ENCODE results near the gene CEP164. TPM values are rescaled to one million over a fixed set of nuclear protein-coding genes. Genes with fewer than 3 reads are reported as not detected.

Gene CEP164
- total RNA-seq, 1 donor from 2014 or later, result 4.7 TPM

GRCh38 chr11:117426941-117427340 is 99.3 kb downstream of the CEP164 start:
- intact Hi-C loops (cut with DNase I), result loop anchor here (1.0 to 10.0 kb wide), 3 partner anchors 390 to 628 kb away; no protein-coding TSS in a partner anchor
- DNase-seq (ENCODE audit: missing footprints), result no peak
- ATAC-seq, result no peak

DNA sequence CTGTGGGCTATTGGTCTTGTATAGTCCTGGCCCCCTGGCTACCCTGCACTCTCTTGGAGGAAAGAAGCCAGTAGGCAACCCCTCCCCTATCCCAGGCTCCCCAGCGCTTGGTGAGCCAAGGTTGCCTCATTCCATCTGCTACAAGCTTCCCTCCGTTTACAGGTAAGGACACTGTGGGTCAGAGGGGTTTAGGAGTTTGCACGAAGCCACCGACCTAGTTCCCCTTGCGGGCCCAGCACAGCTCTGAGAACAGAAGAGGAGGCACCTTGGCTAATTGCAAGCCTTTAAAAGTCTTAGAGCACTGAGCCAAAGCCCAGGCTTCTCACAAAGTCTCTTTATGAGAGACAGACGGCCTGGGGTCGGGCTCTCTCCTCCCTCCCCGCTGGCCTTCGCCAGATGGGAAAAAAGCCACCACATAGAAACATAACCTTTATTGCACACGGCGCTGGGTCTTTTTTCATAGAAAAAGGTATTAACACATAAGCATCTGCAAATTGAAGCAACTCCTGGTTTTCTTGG is 99.8 kb downstream of the CEP164 start:
- no peak for DNase-seq (ENCODE audit: missing footprints)
- ATAC-seq, result no peak
- intact Hi-C loops (cut with DNase I), result loop anchor here (10.0 kb wide), 2 partner anchors 517 to 627 kb away; no protein-coding TSS in a partner anchor

GRCh38 chr11:117428186-117428855 is 100.7 kb downstream of the CEP164 start:
- intact Hi-C loops (cut with DNase I), result loop anchor here (10.0 kb wide), 2 partner anchors 516 to 626 kb away; no protein-coding TSS in a partner anchor
- DNase-seq (ENCODE audit: missing footprints) (no peak), ATAC-seq (no peak)

GRCh38 chr11:117428856-117429229 is 101.2 kb downstream of the CEP164 start:
- ATAC-seq, result no peak
- intact Hi-C loops (cut with DNase I), result loop anchor here (10.0 kb wide), 2 partner anchors 516 to 626 kb away; no protein-coding TSS in a partner anchor
- no peak for DNase-seq (ENCODE audit: missing footprints)

- ATAC-seq (no peak), DNase-seq (ENCODE audit: missing footprints) (no peak)
- intact Hi-C loops (cut with DNase I), result no loop called here
Measured at GRCh38 chr11:117430293-117430955, 102.8 kb downstream of the CEP164 start.

DNA sequence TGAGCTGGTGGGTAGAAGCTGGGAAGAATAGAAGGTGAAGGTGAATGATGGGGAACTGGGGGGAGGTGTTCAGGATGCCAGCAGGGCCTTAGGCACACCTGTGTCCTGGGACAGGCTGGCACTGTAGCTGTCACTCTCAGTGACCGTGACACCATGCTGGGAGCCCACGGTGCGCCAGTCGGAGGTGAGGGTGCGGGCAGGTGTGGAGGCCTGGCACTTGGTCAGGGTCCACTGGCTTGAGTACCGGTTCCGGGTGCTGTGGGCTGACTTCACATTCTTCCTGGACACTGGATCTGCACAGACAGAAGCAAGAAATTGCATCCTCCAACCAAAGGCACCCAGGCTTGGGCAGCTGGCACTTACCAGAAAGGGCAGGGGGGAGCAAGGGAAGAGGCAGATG is 103.8 kb downstream of the CEP164 start:
- no peak for ATAC-seq
- no peak for DNase-seq (ENCODE audit: missing footprints)
- intact Hi-C loops (cut with DNase I), result no loop called here

- DNase-seq (ENCODE audit: missing footprints) (no peak), ATAC-seq (no peak)
- intact Hi-C loops (cut with DNase I), result no loop called here
Measured at GRCh38 chr11:117433717-117434116, 106.1 kb downstream of the CEP164 start.

DNA sequence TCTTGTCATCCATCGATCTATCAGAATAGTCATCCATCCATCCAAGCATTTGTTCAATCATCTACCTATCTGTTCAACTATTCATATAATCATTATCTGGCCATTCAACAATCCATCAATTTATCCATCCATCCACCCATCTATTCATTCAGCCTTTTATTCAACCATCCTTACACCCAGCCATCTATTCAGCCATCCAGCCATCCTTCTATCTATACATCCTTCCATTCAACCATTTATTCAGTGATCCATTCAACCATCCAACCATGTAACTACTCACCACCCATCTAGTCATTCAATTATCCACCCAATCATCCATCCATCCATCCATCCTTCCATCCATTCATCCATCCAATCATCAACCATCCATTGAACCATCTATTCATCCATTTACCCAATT is 106.8 kb downstream of the CEP164 start:
- intact Hi-C loops (cut with DNase I), result no loop called here
- ATAC-seq (no peak), DNase-seq (ENCODE audit: missing footprints) (no peak)

DNA sequence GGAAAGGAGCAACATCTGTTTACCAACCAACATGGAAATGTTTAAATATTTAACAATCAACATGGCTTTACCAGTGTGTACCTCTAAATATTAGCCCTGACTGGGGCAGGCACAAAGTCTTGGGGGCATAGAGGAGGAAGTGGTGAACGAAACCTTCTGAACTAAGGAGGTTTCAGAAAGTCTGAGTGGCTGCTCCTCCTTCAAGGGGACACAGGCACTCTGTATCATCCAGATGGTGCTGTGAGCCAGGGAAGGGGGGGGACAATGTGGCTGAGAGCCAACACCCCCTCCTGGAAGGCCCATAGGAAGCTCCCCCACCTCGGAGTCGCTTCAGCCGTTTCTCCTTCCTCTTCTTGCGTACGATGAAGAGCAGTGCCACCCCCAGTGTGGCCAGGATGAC is 107.7 kb downstream of the CEP164 start:
- intact Hi-C loops (cut with DNase I), result no loop called here
- ATAC-seq (no peak), DNase-seq (ENCODE audit: missing footprints) (no peak)

- ATAC-seq, result no peak
- intact Hi-C loops (cut with DNase I), result no loop called here
- peak; percentile 58 for DNase-seq (ENCODE audit: missing footprints)
Measured at GRCh38 chr11:117437041-117437790, 109.6 kb downstream of the CEP164 start.

- DNase-seq (ENCODE audit: missing footprints) (no peak), ATAC-seq (no peak)
- intact Hi-C loops (cut with DNase I), result no loop called here
Measured at GRCh38 chr11:117437791-117438130, 110.1 kb downstream of the CEP164 start.

DNA sequence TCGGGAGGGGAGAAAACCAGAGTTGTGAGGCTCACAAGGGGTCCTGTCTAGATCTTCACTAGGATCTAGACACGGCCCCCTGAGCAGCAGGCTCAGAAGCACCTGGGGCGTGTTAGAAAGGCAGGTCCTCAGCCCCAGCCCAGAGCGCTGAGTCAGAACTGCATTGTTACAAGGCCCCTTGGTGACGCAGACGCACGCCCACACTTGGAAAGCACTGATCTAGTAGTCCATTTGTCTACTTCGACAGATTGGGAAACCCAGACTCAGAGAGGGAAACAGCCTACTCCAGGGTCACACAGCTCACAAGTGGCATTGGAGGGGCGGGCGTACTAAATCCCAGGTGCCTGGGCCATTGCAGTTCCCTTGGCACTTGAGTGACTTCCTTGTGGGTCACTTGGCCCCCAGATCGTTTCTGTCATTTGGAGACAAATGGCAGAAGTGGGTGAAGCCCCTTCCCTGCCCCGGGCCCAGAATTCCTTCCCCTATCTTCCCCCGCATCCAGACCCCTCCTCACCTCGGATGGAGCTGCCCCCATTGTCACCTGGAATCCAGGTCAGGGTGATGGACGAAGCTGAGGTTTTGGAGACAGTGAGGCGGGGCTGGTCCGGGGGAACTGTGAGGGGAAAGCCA is 110.8 kb downstream of the CEP164 start:
- intact Hi-C loops (cut with DNase I), result no loop called here
- peak; percentile 18 for DNase-seq (ENCODE audit: missing footprints)
- ATAC-seq, result no peak

- ATAC-seq (no peak), DNase-seq (ENCODE audit: missing footprints) (peak; percentile 26)
- intact Hi-C loops (cut with DNase I), result no loop called here
Measured at GRCh38 chr11:117439256-117439655, 111.6 kb downstream of the CEP164 start.

DNA sequence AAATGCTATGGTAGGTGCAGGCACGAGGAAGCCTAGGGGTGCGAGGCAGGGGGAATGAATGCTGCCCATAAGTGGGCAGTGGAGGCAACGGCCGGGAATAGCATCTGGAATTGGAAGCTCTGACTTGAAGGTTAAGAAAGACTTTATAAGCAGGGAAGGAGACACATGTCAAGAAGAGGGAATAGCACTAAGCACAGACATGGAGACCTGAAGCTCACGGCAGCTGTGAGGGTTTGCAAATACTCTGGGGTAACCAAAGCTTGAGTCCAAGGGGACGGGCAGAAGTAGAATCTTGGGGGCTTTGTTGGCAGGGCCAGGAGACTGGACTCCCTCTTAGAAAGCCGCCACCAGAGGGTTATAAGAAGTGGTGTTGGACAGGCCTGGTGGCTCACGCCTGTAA is 112.6 kb downstream of the CEP164 start:
- intact Hi-C loops (cut with DNase I), result no loop called here

GRCh38 chr11:117441146-117441975 is 113.7 kb downstream of the CEP164 start:
- ATAC-seq, result no peak
- DNase-seq (ENCODE audit: missing footprints), result no peak
- intact Hi-C loops (cut with DNase I), result no loop called here

More for the DNA sequence above, 112.6 kb downstream of the CEP164 start:
- ATAC-seq, result no peak
- DNase-seq (ENCODE audit: missing footprints), result no peak

- no peak for DNase-seq (ENCODE audit: missing footprints)
- intact Hi-C loops (cut with DNase I), result loop anchor here (2.0 kb wide), 1 partner anchor 367 kb away; no protein-coding TSS in a partner anchor
- no peak for ATAC-seq
Measured at GRCh38 chr11:117442049-117442868, 114.6 kb downstream of the CEP164 start.

- intact Hi-C loops (cut with DNase I), result loop anchor here (2.0 kb wide), 1 partner anchor 366 kb away; no protein-coding TSS in a partner anchor
- ATAC-seq, result no peak
- no peak for DNase-seq (ENCODE audit: missing footprints)
Measured at GRCh38 chr11:117442869-117443239, 115.2 kb downstream of the CEP164 start.

Measured in Right ventricle myocardium inferior (tissue), 1 donor.